ENCODE data around the gene GALNT6.

GALNT6 gene, protein sequence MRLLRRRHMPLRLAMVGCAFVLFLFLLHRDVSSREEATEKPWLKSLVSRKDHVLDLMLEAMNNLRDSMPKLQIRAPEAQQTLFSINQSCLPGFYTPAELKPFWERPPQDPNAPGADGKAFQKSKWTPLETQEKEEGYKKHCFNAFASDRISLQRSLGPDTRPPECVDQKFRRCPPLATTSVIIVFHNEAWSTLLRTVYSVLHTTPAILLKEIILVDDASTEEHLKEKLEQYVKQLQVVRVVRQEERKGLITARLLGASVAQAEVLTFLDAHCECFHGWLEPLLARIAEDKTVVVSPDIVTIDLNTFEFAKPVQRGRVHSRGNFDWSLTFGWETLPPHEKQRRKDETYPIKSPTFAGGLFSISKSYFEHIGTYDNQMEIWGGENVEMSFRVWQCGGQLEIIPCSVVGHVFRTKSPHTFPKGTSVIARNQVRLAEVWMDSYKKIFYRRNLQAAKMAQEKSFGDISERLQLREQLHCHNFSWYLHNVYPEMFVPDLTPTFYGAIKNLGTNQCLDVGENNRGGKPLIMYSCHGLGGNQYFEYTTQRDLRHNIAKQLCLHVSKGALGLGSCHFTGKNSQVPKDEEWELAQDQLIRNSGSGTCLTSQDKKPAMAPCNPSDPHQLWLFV

GRCh38 chr12:51391283-51392123, at the start of gene GALNT6:
GALNT6 (minus strand) TSS chr12:51391406; CDS start chr12:51379781, 11,625 bp downstream.
- DNase-seq (ENCODE audit: low spot score), result peak; percentile 71

GRCh38 chr12:51439330-51439729, 48.1 kb upstream of the GALNT6 start:
- no peak for DNase-seq (ENCODE audit: low spot score)

DNA sequence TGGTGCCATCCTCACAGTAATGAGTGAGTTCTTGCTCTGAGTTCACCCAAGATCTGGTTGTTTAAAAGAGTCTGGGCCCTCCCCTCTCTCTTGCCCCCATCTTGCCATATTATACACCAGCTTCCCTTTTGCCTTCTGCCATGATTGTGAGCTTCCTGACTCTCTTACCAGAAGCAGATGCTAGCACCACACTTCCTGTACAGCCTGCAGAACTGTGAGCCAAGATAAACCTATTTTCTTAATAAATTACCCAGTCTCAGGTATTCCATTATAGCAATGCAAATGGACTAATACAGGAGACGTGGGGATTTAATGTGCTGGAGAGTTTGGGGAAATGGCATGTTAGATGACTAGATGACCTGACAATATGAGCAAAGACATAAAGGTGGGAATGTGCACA, 46.2 kb upstream of the GALNT6 start:
- DNase-seq (ENCODE audit: low spot score), result no peak

GRCh38 chr12:51434305-51434704, 43.1 kb upstream of the GALNT6 start:
- DNase-seq (ENCODE audit: low spot score), result no peak

- DNase-seq (ENCODE audit: low spot score), result no peak
These were observed 41.7 kb upstream of the GALNT6 start for GRCh38 chr12:51432921-51433320.

- peak; percentile 56 for DNase-seq (ENCODE audit: low spot score)
These were observed 39.1 kb upstream of the GALNT6 start for GRCh38 chr12:51430196-51430895.

DNA sequence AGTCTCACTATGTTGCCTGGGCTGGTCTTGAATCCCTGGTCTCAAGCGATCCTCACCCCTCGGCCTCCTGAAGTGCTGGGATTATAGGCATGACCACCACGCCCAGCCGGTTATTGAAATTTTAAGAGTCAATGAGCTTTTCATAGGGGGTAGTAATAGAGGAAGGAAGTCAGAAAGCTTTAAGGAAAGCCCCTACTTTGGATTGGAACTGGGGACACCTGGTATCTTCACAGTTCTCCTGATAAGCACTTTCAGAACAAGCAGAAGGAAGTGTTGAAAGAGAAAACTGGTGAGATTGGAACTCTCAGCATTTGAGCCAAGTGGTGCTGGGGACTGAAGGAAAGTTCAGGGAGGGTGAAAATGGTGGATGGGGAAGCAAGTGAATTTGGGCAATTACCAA, 38.5 kb upstream of the GALNT6 start:
- DNase-seq (ENCODE audit: low spot score), result no peak

GRCh38 chr12:51428256-51428655, 37.0 kb upstream of the GALNT6 start:
- DNase-seq (ENCODE audit: low spot score), result no peak

DNA sequence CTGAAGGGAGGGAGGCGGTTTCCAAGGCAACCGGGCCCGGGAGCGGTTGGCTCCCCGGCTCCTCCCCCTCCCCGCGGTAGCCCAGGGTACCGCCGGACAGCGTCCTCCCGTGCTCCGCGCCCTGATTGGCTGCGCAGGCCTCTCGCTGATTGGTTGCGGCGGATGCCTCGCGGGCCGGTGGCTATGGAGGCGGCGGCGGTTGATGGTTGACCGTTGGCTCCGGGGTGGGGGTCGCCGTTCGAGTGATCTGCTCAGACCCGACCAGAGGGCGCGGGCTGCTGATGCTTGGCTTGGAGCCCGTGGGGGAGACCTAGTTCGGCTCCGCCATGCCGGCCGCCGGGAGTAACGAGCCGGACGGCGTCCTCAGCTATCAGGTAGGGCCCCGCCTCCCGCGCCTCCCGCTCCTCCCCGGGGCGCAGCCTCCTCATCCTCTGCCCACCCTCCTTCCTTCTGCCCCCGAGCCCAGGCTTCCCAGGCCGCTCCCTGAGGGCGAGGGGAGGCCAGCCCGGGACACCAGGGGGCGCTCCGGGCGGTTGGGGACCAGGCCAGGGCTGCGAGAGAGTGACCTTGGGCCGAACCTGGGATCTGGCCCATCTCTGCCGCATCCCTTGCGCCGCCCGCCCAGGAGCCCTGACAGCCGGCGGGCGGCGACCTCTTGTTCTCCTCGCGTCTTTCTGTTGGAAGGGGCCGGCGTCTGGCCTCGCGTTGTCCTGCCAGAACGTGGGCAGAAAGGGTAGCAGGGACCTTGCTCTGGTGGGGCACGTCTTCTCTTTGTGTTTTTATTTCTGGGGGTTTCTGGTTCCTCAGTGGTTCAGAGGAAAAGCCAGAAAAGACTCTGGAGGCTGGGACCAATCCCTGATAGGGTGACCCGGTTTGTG, 33.7 kb upstream of the GALNT6 start, which contains the start of gene SLC4A8:
TSS of gene SLC4A8 (plus strand) at position 170 of the 878 bp plus-strand sequence. CDS start at position 327, 157 bp downstream.
- peak; percentile 75 for DNase-seq (ENCODE audit: low spot score)

- DNase-seq (ENCODE audit: low spot score), result no peak
These were observed 33.0 kb upstream of the GALNT6 start for GRCh38 chr12:51424094-51424661.

DNA sequence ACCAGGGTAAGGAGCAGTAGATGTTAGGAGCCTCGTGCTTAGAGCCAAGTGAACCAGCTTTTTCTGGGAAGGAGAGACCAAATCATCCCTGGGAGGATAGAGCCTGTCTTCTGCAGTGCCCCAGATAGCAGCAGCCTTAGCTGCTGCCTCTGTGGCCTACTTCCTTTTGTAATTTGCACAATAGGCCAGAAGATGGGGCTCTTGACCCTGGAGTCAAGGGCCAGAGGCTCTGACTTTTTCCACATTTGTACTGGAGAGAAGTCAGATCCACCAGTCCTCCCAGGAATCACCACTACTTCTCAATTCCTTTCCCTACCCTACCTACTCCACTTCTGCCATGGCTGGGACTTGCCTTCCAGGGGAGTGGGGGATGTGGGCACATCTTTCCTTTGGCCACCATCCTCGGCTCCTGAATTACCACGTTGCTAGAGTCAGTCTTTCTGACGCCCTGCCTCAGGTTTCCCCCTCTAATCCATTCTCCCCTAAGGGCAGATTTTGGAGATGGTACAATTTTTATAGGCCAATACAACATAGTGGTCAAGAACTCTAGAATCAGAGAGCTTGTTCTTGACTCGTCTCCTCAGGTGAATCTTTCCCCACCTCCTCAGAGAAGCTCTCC, 30.2 kb upstream of the GALNT6 start:
- DNase-seq (ENCODE audit: low spot score), result peak; percentile 73

DNA sequence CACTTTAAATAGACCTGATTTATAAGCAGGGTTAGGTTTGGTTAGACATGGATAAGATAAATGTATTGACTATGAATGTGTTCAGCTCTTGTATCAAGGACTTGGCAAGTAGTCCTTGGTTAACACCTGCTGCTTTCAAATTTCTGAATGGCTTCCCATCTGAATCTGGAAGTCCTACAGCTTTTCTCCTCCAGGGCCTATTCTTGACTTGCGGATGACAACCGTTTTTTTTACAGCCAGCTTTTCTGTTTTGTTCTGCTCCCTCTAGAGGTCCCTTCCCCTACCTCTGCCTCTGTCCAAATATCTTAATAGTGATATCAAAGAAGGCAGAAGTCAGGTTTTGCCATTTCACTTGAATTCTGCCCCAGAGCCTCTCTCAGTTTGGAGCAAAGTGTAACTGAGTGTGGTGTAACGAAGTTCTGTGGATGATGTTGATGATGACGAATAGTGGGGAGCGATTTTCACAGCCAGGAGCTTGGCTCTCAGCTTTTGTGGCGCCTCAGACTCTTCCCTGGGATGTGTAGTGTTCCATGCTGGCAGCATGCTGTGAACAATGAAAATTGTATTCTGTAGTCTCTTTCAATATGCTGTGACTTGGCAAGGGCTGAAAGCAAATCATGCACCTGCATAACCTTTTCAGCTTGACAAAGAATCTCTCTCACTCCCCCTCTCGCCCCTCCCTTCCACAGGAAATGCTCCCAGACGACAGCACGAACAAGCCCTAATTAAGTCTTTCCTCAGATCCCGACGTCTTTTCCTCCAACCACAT, 28.4 kb upstream of the GALNT6 start:
- no peak for DNase-seq (ENCODE audit: low spot score)

DNA sequence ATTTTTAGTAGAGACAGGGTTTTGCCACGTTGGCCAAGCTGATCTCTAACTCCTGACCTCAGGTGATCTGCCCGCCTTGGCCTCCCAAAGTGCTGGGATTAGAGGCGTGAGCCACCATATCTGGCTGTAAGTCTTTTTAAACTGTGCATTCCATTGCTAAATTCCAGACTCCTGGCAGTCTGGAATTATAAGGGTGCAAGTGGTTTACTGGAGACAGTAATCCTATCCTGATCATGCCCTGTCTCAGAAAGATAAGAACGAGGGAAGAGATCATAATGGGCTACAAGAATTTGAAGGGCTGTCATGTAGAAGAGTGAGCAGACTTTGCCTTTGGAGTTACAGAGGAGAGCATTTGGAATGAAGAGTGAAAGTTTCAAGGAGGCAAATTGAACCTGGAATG, 26.6 kb upstream of the GALNT6 start:
- DNase-seq (ENCODE audit: low spot score), result no peak

- no peak for DNase-seq (ENCODE audit: low spot score)
These were observed 24.7 kb upstream of the GALNT6 start for GRCh38 chr12:51415931-51416330.

- DNase-seq (ENCODE audit: low spot score), result no peak
These were observed 22.6 kb upstream of the GALNT6 start for GRCh38 chr12:51413791-51414190.

DNA sequence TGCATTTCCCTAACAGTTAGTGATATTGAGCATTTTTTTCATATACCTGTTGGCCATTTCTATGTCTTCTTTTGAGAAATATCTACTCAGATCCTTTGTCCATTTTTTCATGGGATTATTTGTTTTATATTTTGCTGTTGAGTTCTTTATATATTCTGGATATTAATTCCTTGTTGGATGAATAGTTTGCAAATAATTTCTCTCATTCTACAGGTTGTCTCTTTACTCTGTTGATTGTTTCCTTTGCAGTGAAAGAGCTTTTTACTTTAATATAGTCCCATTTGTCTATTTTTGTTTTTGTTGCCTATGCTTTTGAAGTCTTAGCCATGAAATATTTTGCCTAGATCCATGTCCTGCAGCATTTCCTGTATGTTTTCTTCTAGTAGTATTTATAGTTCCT, 21.9 kb upstream of the GALNT6 start:
- no peak for DNase-seq (ENCODE audit: low spot score)

- DNase-seq (ENCODE audit: low spot score), result no peak
These were observed 18.6 kb upstream of the GALNT6 start for GRCh38 chr12:51409846-51410245.

- DNase-seq (ENCODE audit: low spot score), result no peak
These were observed 16.4 kb upstream of the GALNT6 start for GRCh38 chr12:51407604-51408003.

DNA sequence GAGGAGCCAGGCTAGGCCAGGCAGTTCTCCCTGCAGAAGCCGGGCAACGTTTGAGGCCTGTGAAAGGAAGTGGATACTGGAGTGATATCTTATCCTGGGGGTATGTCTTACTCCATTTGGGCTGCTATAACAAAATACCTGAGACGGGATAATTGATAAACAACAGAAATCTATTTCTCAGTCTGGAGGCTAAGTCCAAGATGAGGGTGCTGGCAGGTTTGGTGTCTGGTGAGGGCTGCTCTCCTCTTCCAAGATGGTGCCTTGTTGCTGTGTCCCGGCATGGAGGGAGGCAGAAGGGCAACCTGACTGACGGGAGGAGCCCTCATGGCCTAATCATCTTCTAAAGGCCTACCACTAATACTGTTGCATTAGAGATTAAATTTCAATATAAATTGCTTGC, 15.7 kb upstream of the GALNT6 start:
- no peak for DNase-seq (ENCODE audit: low spot score)

Measured in HuH-7.5 (cell line).